Activated CD4-positive, alpha-beta memory T cell treated with anti-CD3 and anti-CD28 coated beads, Interleukin-2, amount 10 ng/mL, durations not matched to agents 7 days and 5 days (primary cell): ENCODE results near the gene ERP27. TPM values are rescaled to one million over a fixed set of nuclear protein-coding genes. Genes with fewer than 3 reads are reported as not detected.

Source experiments
- CTCF ChIA-PET: fragments of 350-600 bp; sonication (Branson Sonifier 250); formaldehyde crosslinking; loops from one replicate; lab custom pipeline; 2021; ENCODE audit warnings: antibody characterized with exemption, inconsistent platforms; lab: Charles Lee
- POLR2A ChIA-PET: fragments of 350-600 bp; sonication (Branson Sonifier 250); formaldehyde crosslinking; loops from one replicate; lab custom pipeline; 2021; ENCODE audit warnings: antibody characterized with exemption; lab: Charles Lee
- DNase-seq: peaks from one replicate; pipeline ENCODE4 v3.0.0-alpha.2; 2020
- H3K27ac Mint-ChIP-seq: one replicate; pipeline ENCODE4 v1.8.0; 2021; ENCODE audit warnings: mild to moderate bottlenecking, mixed read lengths
- H3K27me3 Mint-ChIP-seq: one replicate; pipeline ENCODE4 v1.8.0; 2021; ENCODE audit warnings: mixed read lengths
- H3K36me3 Mint-ChIP-seq: one replicate; pipeline ENCODE4 v1.8.0; 2021; ENCODE audit warnings: low read depth, mixed read lengths
- H3K4me1 Mint-ChIP-seq: one replicate; pipeline ENCODE4 v1.8.0; 2021; ENCODE audit warnings: mixed read lengths
- H3K4me3 Mint-ChIP-seq: one replicate; pipeline ENCODE4 v1.8.0; 2021; ENCODE audit warnings: mild to moderate bottlenecking, mixed read lengths
- H3K9me3 Mint-ChIP-seq: one replicate; pipeline ENCODE4 v1.8.0; 2021; ENCODE audit warnings: mixed read lengths
- total RNA-seq, 2 experiments: library from RNA; stranded (reverse); gene quantifications; one replicate each; pipeline ENCODE4 v1.2.3, GENCODE V29; 2021

Gene ERP27
- total RNA-seq, 2 experiments from 2014 or later, result 7.2 to 8.5 TPM

DNA sequence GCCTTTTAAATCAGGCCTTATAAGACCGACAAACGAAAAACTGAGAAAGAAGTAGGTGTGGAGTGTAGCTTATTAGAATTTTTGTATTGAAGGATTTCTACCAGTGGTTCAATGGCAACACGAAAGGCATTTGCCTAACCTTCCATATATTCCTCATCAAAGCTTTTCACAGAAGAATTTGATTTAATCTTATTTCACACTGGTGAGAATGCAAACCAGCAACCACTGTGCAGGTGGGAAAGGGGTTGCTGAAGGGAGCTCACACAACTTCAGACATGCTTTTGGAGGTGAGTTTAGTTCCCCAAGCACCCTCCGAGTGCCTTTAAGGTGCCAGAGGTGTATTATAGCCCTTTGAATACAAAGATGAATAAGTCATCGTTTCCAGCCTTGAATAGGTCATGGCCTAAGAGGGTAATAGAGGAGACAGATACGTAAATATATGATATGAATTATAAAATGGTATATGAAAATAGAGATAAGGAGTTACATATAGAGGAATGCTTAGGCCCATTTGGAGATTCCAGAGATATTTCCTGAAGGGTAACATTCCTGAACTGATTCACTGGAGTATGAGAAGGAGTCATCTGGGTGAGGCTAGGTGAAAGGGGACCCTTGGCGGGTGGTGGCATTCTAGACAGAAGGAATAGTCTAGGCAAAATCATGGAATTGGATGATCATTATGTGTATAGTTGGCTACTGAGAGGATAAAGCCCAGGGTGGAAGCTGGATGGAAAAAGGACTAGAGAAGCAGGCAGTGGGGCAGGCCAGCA is 6.4 kb downstream of the ERP27 start:
- ChIA-PET CTCF (interaction anchor here (1.0 kb wide), 1 partner anchor 88 kb away, joined by 3 read pairs; no protein-coding TSS in a partner anchor), POLR2A (interaction anchor here (1.0 to 1.4 kb wide), 2 partner anchors 12 to 30 kb away, joined by 3 read pairs; partner anchors contain the start of gene ARHGDIB)
- Mint-ChIP-seq H3K4me1 (no peaks in the 10 kb centered on the region), H3K36me3 (peaks cover 70% of the 10 kb centered on the region), H3K27ac (no peak overlapping the region), H3K9me3 (no peaks in the 10 kb centered on the region), H3K27me3 (no peaks in the 10 kb centered on the region), H3K4me3 (no peak overlapping the region)
- no peak for DNase-seq

GRCh38 chr12:14931359-14931758 is 7.0 kb downstream of the ERP27 start:
- Mint-ChIP-seq H3K4me1 (no peaks in the 10 kb centered on the region), H3K27ac (no peak overlapping the region), H3K4me3 (no peak overlapping the region), H3K9me3 (no peaks in the 10 kb centered on the region), H3K27me3 (no peaks in the 10 kb centered on the region), H3K36me3 (peaks cover 65% of the 10 kb centered on the region)
- ChIA-PET CTCF (interaction anchor here (1.0 kb wide), 1 partner anchor 87 kb away, joined by 3 read pairs; no protein-coding TSS in a partner anchor), POLR2A (interaction anchor here (1.0 kb wide), 1 partner anchor 13 kb away, joined by 3 read pairs; no protein-coding TSS in a partner anchor)
- DNase-seq, result no peak

- no peak overlapping the region for H3K27ac Mint-ChIP-seq
- no peaks in the 10 kb centered on the region for H3K9me3 Mint-ChIP-seq
- no peak for DNase-seq
- CTCF ChIA-PET, result interaction anchor here (1.0 kb wide), 1 partner anchor 10 kb away, joined by 3 read pairs; no protein-coding TSS in a partner anchor
- POLR2A ChIA-PET, result interaction anchor here (0.8 to 1.0 kb wide), 2 partner anchors 9 to 10 kb away, joined by 3 to 4 read pairs; no protein-coding TSS in a partner anchor
- H3K4me1 Mint-ChIP-seq, result no peaks in the 10 kb centered on the region
- peaks cover 57% of the 10 kb centered on the region for H3K36me3 Mint-ChIP-seq
- H3K27me3 Mint-ChIP-seq, result no peaks in the 10 kb centered on the region
- no peak overlapping the region for H3K4me3 Mint-ChIP-seq
Measured at GRCh38 chr12:14930299-14930698, 8.0 kb downstream of the ERP27 start.

DNA sequence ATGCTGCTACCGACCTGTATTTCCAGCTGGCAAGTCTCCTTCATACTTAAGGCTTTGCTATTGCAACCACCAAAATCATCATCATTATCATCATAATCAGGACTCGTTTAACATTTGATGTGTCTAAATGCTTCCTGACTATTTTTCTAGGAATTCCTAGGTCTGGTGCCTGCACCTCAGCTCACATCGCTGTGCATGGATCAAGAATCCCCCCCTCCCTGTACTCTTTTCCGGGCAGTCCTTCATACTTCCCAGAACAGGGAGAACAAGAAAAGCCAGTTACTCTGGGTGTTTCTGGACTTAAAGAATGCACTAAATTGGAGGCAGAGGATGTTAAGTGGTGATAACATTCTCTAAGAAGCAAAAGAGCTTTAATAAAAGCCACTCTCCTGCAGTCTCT is 9.4 kb downstream of the ERP27 start:
- Mint-ChIP-seq H3K4me1 (no peaks in the 10 kb centered on the region), H3K27ac (no peak overlapping the region), H3K36me3 (peaks cover 50% of the 10 kb centered on the region), H3K9me3 (no peaks in the 10 kb centered on the region), H3K27me3 (no peaks in the 10 kb centered on the region), H3K4me3 (no peak overlapping the region)
- CTCF ChIA-PET, result no interaction called here
- POLR2A ChIA-PET, result interaction anchor here (0.8 to 1.5 kb wide), 4 partner anchors 8 to 155 kb away, joined by 3 to 5 read pairs (median 3); no protein-coding TSS in a partner anchor
- DNase-seq, result no peak

GRCh38 chr12:14927267-14927666 is 11.1 kb downstream of the ERP27 start:
- H3K27ac Mint-ChIP-seq, result no peak overlapping the region
- ChIA-PET POLR2A (interaction anchor here (1.0 to 2.1 kb wide), 4 partner anchors 10 to 157 kb away, joined by 3 to 7 read pairs (median 4); a partner anchor contains a TSS), CTCF (interaction anchor here (2.0 kb wide), 1 partner anchor 68 kb away, joined by 4 read pairs; no protein-coding TSS in a partner anchor)
- no peak overlapping the region for H3K4me3 Mint-ChIP-seq
- H3K4me1 Mint-ChIP-seq, result no peaks in the 10 kb centered on the region
- no peak for DNase-seq
- H3K36me3 Mint-ChIP-seq, result peaks cover 39% of the 10 kb centered on the region
- no peaks in the 10 kb centered on the region for H3K9me3 Mint-ChIP-seq
- no peaks in the 10 kb centered on the region for H3K27me3 Mint-ChIP-seq

DNA sequence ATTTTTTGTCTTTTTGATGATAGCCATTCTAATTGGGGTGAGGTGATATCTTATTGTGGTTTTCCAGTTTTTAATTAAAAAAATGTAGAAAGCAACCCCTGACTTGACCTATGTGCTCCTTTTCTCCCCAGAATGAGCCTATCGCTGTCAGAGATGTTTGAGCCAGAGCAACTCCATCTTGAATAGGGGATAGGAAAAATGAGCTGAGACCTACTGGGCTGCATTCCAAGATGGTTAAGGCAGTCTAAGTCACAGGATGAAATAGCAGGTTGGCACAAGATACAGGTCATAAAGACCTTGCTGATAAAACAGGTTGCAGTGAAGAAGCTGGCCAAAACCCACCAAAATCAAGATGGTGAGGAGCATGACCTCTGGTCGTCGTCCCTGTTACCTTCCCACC is 13.8 kb downstream of the ERP27 start:
- H3K27me3 Mint-ChIP-seq, result no peaks in the 10 kb centered on the region
- ChIA-PET POLR2A (no interaction called here), CTCF (interaction anchor here (1.4 kb wide), 1 partner anchor 11 kb away, joined by 3 read pairs; no protein-coding TSS in a partner anchor)
- no peak for DNase-seq
- H3K36me3 Mint-ChIP-seq, result peaks cover 44% of the 10 kb centered on the region
- H3K9me3 Mint-ChIP-seq, result no peaks in the 10 kb centered on the region
- H3K27ac Mint-ChIP-seq, result no peak overlapping the region
- no peak overlapping the region for H3K4me3 Mint-ChIP-seq
- H3K4me1 Mint-ChIP-seq, result peaks cover 16% of the 10 kb centered on the region

- Mint-ChIP-seq H3K36me3 (peaks cover 48% of the 10 kb centered on the region), H3K4me3 (no peak overlapping the region), H3K27ac (no peak overlapping the region), H3K4me1 (peaks cover 16% of the 10 kb centered on the region), H3K27me3 (no peaks in the 10 kb centered on the region), H3K9me3 (no peaks in the 10 kb centered on the region)
- DNase-seq, result no peak
- ChIA-PET POLR2A (no interaction called here), CTCF (no interaction called here)
Measured at GRCh38 chr12:14923944-14924343, 14.4 kb downstream of the ERP27 start.

DNA sequence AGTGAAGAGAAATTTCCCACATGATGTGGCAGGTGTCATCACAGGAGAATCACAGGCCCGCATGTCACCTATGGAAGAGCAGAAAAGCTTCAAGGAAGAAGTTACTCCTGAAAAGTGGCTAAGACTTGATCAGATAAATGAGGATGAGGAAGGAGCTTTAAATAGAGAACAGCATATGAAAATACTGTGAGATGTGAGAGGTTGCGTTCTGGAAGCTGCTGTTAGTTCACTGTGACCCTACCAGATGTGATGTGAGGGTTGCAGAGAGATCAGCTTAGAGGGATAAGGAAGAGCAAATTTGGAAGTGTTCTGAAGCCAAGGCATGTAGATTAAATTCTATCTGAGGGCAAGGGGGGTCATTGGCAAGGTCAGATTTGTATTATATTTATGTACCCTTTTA is 17.1 kb downstream of the ERP27 start:
- CTCF ChIA-PET, result interaction anchor here (0.8 to 1.1 kb wide), 3 partner anchors 9 to 91 kb away, joined by 3 read pairs; no protein-coding TSS in a partner anchor
- POLR2A ChIA-PET, result interaction anchor here (0.7 to 1.5 kb wide), 8 partner anchors 9 to 151 kb away, joined by 3 to 6 read pairs (median 3); no protein-coding TSS in a partner anchor
- no peak overlapping the region for H3K27ac Mint-ChIP-seq
- peaks cover 16% of the 10 kb centered on the region for H3K4me1 Mint-ChIP-seq
- peaks cover 60% of the 10 kb centered on the region for H3K36me3 Mint-ChIP-seq
- no peak for DNase-seq
- no peak overlapping the region for H3K4me3 Mint-ChIP-seq
- H3K9me3 Mint-ChIP-seq, result no peaks in the 10 kb centered on the region
- H3K27me3 Mint-ChIP-seq, result no peaks in the 10 kb centered on the region

DNA sequence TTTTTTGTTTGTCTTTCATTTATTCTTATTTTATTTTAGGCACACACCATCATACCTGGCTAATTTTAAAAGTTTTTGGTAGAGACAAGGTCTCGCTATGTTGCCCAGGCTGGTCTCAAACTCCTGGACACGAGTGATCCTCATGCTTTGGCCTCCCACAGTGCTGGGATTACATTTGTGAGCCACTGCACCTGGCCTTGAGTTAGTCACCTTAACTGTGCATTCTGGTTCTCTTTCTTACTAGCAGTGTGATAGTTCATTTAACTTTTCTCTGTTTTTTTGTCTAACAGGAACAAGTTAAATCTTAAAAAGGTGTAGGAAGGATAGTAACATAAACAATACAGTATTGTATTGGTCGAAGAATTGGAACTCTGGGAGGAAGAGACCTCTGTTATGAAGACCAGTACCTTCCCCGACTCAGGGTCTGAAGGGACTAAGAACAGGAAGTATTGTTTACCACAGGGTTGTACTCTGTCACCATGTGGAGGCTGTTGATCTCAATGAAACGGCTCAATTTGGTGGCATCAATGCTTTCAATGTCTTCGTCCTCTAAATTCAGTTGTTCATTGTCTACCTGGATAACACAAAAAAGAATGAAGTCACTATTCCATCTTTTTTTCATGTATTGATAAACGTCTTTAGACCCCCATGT is 17.7 kb downstream of the ERP27 start:
- DNase-seq, result no peak
- no peaks in the 10 kb centered on the region for H3K9me3 Mint-ChIP-seq
- H3K4me1 Mint-ChIP-seq, result peaks cover 16% of the 10 kb centered on the region
- H3K36me3 Mint-ChIP-seq, result peaks cover 66% of the 10 kb centered on the region
- H3K4me3 Mint-ChIP-seq, result no peak overlapping the region
- no peak overlapping the region for H3K27ac Mint-ChIP-seq
- CTCF ChIA-PET, result interaction anchor here (0.8 to 1.1 kb wide), 3 partner anchors 10 to 92 kb away, joined by 3 read pairs; no protein-coding TSS in a partner anchor
- no peaks in the 10 kb centered on the region for H3K27me3 Mint-ChIP-seq
- POLR2A ChIA-PET, result interaction anchor here (0.7 to 1.5 kb wide), 4 partner anchors 9 to 28 kb away, joined by 4 to 6 read pairs (median 4); partner anchors contain the start of gene ERP27

DNA sequence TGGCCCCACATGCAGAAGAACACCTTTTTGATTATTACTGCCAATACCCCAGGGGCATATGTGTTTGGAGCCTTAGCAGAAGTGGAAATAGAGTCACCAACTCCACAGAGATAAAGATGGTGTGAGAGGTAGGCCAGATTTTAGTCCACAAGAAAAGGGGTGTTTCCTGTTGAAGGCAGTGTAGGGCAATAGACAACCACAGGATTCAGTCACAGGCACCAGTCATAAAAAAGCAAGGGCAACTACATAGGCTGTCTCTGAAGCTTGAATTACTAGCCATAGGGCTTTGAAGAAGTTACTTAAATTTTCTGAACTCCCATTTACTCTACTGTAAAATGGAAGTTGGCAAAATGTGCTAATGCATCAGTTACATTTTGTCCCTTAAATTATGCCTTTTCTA is 18.9 kb downstream of the ERP27 start:
- Mint-ChIP-seq H3K27ac (no peak overlapping the region), H3K27me3 (no peaks in the 10 kb centered on the region), H3K4me1 (peaks cover 16% of the 10 kb centered on the region), H3K9me3 (no peaks in the 10 kb centered on the region), H3K4me3 (no peak overlapping the region), H3K36me3 (peaks cover 78% of the 10 kb centered on the region)
- DNase-seq, result no peak
- CTCF ChIA-PET, result no interaction called here
- POLR2A ChIA-PET, result no interaction called here

DNA sequence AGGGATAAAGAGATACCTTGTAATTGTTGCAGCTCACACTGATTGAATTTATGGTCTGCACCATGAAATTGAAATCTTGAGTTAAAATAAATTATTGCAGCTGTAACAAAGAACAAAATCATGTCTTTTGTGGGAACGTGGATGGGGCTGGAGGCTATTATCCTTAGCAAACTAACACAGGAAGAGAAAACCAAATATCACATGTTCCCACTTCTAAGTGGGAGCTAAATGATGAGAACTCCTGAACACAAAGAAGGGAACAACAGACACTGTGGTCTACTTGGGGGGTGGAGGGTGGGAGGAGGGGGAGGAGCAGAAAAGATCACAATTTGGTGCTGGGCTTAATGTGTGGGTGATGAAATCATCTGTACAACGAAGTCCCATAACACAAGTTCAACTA is 22.6 kb downstream of the ERP27 start:
- POLR2A ChIA-PET, result no interaction called here
- peaks cover 89% of the 10 kb centered on the region for H3K36me3 Mint-ChIP-seq
- no peak overlapping the region for H3K27ac Mint-ChIP-seq
- DNase-seq, result no peak
- no peaks in the 10 kb centered on the region for H3K9me3 Mint-ChIP-seq
- no peaks in the 10 kb centered on the region for H3K27me3 Mint-ChIP-seq
- H3K4me3 Mint-ChIP-seq, result no peak overlapping the region
- CTCF ChIA-PET, result interaction anchor here (1.1 kb wide), 1 partner anchor 80 kb away, joined by 3 read pairs; no protein-coding TSS in a partner anchor
- peaks cover 14% of the 10 kb centered on the region for H3K4me1 Mint-ChIP-seq

- Mint-ChIP-seq H3K9me3 (no peaks in the 10 kb centered on the region), H3K4me1 (peaks cover 15% of the 10 kb centered on the region), H3K27ac (no peak overlapping the region), H3K27me3 (no peaks in the 10 kb centered on the region), H3K4me3 (no peak overlapping the region), H3K36me3 (peaks cover 84% of the 10 kb centered on the region)
- DNase-seq, result no peak
- POLR2A ChIA-PET, result interaction anchor here (1.0 to 1.6 kb wide), 2 partner anchors 28 to 35 kb away, joined by 3 to 4 read pairs; no protein-coding TSS in a partner anchor
- CTCF ChIA-PET, result interaction anchor here (0.8 to 1.3 kb wide), 2 partner anchors 82 to 94 kb away, joined by 3 read pairs; no protein-coding TSS in a partner anchor
Measured at GRCh38 chr12:14913381-14913781, 25.0 kb downstream of the ERP27 start.
